WERI-Rb-1 (cell line): ENCODE measurements around the gene SLC25A34.

Experiments used
- DNase-seq: peaks from one replicate; pipeline ENCODE4 v3.0.0-alpha.2; 2020
- H3K27ac ChIP-seq: fragments of 250-450 bp; sonication (Bioruptor Pico); 2 replicates; pipeline ENCODE4 v1.5.1; 2020; ENCODE audit warnings: mild to moderate bottlenecking, moderate library complexity
- H3K27me3 ChIP-seq: fragments of 250-450 bp; sonication (Bioruptor Pico); 2 replicates; pipeline ENCODE4 v1.5.1; 2021; ENCODE audit warnings: mild to moderate bottlenecking, low read depth, moderate library complexity; ENCODE audit not compliant: insufficient read depth, severe bottlenecking
- H3K36me3 ChIP-seq: fragments of 250-450 bp; sonication (Bioruptor Pico); 2 replicates; pipeline ENCODE4 v1.5.1; 2020; ENCODE audit warnings: mild to moderate bottlenecking, moderate library complexity
- H3K4me3 ChIP-seq: 2 replicates; pipeline ENCODE4 v1.5.1; 2011; ENCODE audit warnings: low read depth, mild to moderate bottlenecking, control low read depth, low read length
- H3K9me3 ChIP-seq: fragments of 250-450 bp; sonication (Bioruptor Pico); 2 replicates; pipeline ENCODE4 v1.5.1; 2021; ENCODE audit warnings: mild to moderate bottlenecking, moderate library complexity; ENCODE audit not compliant: severe bottlenecking
- TF ChIP-seq, protein P1 (sequence below): IDR thresholded peaks from 2 replicates; pipeline ENCODE4 v1.5.1; 2011; ENCODE audit warnings: low read depth, mild to moderate bottlenecking, control low read depth, inconsistent platforms, low read length

SLC25A34 gene

GRCh38 chr1:15727424-15727823 lies 8.6 kb upstream of the SLC25A34 start:
- Histone ChIP-seq H3K27me3 (no peaks in the 10 kb centered on the region), H3K27ac (peak overlapping the region; percentile 93), H3K36me3 (peaks cover 76% of the 10 kb centered on the region), H3K9me3 (no peaks in the 10 kb centered on the region), H3K4me3 (no peak overlapping the region)
- DNase-seq = peak; percentile 64
- TF ChIP-seq, protein P1, sequence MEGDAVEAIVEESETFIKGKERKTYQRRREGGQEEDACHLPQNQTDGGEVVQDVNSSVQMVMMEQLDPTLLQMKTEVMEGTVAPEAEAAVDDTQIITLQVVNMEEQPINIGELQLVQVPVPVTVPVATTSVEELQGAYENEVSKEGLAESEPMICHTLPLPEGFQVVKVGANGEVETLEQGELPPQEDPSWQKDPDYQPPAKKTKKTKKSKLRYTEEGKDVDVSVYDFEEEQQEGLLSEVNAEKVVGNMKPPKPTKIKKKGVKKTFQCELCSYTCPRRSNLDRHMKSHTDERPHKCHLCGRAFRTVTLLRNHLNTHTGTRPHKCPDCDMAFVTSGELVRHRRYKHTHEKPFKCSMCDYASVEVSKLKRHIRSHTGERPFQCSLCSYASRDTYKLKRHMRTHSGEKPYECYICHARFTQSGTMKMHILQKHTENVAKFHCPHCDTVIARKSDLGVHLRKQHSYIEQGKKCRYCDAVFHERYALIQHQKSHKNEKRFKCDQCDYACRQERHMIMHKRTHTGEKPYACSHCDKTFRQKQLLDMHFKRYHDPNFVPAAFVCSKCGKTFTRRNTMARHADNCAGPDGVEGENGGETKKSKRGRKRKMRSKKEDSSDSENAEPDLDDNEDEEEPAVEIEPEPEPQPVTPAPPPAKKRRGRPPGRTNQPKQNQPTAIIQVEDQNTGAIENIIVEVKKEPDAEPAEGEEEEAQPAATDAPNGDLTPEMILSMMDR = no peak

DNA sequence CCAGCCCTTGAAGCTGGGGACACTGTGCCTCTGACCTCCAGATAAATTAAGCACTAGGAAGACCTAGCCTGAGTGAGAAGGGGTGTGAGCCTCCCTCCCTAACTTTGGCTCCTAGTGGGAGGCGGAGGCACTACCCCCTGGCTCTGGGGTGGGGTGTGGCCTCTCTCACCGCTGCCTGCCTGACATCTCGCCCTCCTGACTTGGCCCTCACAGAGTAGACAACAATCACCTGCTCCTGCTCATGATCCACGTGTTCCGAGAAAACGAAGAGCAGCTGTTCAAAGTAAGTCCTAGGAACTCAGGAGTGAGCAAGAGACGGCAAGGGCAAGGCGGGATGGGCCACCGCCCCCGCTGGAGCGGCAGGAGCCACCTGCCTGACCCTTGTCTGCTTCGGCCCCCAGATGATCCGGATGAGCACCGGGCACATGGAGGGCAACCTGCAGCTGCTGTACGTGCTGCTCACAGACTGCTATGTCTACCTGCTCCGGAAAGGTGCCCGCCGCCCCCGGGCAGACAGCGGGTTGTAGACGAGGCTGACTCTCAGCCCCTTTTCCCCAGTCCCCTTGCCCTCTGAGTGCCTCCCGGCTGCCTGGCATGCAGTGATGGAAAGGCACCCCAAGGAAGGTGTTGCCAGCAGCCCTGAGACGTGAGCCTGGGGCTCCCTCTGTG lies 8.1 kb upstream of the SLC25A34 start:
- DNase-seq = no peak
- Histone ChIP-seq H3K36me3 (peaks cover 76% of the 10 kb centered on the region), H3K4me3 (no peak overlapping the region), H3K9me3 (no peaks in the 10 kb centered on the region), H3K27ac (peak overlapping the region; percentile 93), H3K27me3 (no peaks in the 10 kb centered on the region)
- TF ChIP-seq, protein P1 = no peak

DNA sequence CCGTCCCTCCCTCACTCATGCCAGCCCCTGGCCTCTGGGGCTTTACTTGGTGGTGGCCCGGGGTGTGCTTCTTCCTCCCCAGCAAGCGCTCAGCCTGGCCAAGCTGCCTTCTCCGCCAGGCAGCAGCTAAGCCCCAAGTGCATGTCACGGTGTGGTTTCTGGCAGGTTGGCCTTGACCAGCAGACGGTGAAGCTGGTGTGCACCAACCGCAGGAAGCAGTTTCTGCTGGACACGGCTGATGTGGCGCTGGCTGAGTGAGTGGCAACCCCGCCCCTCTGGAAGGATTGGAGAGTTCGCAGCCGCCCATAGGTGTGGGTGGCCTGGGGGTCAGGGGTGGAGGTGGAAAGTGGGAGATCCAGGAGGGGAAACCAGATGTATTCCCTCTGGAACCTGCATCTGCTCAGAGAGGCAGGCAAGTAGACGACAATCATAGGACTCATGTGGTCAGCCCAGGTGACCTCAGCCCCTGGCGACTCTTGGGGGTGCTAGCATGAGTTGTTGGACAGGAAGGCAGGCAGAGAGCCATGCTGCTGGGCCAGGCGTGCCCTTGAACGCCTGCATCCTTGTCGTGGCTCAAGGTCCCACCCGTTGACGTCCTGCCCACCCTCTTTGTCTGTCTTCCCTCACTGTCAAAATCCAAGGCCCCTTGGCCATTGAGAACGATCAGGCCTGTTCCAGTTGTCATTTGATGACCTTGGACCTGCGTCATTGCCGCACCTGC lies 7.0 kb upstream of the SLC25A34 start:
- no peak for DNase-seq
- Histone ChIP-seq H3K27me3 (no peaks in the 10 kb centered on the region), H3K4me3 (no peak overlapping the region), H3K9me3 (no peaks in the 10 kb centered on the region), H3K36me3 (peaks cover 85% of the 10 kb centered on the region), H3K27ac (no peak overlapping the region)
- TF ChIP-seq, protein P1 = no peak

- Histone ChIP-seq H3K4me3 (no peak overlapping the region), H3K27ac (no peak overlapping the region), H3K9me3 (no peaks in the 10 kb centered on the region), H3K27me3 (no peaks in the 10 kb centered on the region), H3K36me3 (peaks cover 90% of the 10 kb centered on the region)
- TF ChIP-seq, protein P1 = no peak
- DNase-seq = no peak
These were observed 5.6 kb upstream of the SLC25A34 start for GRCh38 chr1:15730423-15730822.

- TF ChIP-seq, protein P1 = no peak
- no peak overlapping the region for H3K27ac ChIP-seq
- H3K4me3 ChIP-seq = no peak overlapping the region
- DNase-seq = no peak
- H3K36me3 ChIP-seq = peaks cover 85% of the 10 kb centered on the region
- H3K9me3 ChIP-seq = no peaks in the 10 kb centered on the region
- no peaks in the 10 kb centered on the region for H3K27me3 ChIP-seq
These were observed 5.1 kb upstream of the SLC25A34 start for GRCh38 chr1:15730936-15731335.
